Measurements from ENCODE around the gene CPA1.

DNA sequence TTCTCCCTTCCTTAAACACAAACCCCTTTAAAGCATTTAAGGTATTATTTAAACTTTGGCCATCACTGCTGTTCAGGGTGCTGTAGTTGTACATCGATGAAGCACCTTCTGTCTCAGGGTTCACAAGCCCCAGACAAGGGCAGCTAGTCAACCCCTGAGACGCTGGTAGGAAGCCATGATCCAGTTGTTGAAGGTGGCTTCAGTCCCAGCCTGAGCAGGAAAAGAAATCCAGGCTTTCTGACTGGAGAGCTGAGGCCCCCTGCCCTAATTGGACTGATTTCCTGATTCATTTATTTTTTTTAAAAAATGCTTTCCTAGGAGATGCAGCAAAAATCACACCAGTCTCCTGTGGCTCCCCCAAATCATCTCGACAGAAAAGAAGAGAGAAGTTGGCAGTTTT lies 15.8 kb downstream of the CPA1 start:
- TF ChIP-seq RAD21 (IDR thresholded peaks at IDR 0.05; ENCODE audit: low read depth) (no peak), ZBTB7A (IDR thresholded peaks at IDR 0.05; ENCODE audit: low read depth) (no peak), TEAD4 (IDR thresholded peaks at IDR 0.05) (no peak), FOXM1 (IDR thresholded peaks at IDR 0.05; ENCODE audit: borderline replicate concordance, low read depth) (no peak), YY1 (IDR thresholded peaks at IDR 0.05; ENCODE audit: low read depth) (no peak), EP300 (IDR thresholded peaks at IDR 0.05; ENCODE audit: borderline replicate concordance) (no peak), TAF1 (IDR thresholded peaks at IDR 0.05; ENCODE audit: low read depth) (no peak), NFIC (IDR thresholded peaks at IDR 0.05) (no peak), EGR1 (IDR thresholded peaks at IDR 0.05) (no peak), CREB1 (IDR thresholded peaks at IDR 0.05; ENCODE audit: low read depth) (no peak), TCF12 (IDR thresholded peaks at IDR 0.05; ENCODE audit: low read depth) (no peak)
- TF ChIP-seq, protein P1, sequence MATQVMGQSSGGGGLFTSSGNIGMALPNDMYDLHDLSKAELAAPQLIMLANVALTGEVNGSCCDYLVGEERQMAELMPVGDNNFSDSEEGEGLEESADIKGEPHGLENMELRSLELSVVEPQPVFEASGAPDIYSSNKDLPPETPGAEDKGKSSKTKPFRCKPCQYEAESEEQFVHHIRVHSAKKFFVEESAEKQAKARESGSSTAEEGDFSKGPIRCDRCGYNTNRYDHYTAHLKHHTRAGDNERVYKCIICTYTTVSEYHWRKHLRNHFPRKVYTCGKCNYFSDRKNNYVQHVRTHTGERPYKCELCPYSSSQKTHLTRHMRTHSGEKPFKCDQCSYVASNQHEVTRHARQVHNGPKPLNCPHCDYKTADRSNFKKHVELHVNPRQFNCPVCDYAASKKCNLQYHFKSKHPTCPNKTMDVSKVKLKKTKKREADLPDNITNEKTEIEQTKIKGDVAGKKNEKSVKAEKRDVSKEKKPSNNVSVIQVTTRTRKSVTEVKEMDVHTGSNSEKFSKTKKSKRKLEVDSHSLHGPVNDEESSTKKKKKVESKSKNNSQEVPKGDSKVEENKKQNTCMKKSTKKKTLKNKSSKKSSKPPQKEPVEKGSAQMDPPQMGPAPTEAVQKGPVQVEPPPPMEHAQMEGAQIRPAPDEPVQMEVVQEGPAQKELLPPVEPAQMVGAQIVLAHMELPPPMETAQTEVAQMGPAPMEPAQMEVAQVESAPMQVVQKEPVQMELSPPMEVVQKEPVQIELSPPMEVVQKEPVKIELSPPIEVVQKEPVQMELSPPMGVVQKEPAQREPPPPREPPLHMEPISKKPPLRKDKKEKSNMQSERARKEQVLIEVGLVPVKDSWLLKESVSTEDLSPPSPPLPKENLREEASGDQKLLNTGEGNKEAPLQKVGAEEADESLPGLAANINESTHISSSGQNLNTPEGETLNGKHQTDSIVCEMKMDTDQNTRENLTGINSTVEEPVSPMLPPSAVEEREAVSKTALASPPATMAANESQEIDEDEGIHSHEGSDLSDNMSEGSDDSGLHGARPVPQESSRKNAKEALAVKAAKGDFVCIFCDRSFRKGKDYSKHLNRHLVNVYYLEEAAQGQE (IDR thresholded peaks at IDR 0.05; ENCODE audit: low read depth), result no peak
- TF ChIP-seq, protein P2, sequence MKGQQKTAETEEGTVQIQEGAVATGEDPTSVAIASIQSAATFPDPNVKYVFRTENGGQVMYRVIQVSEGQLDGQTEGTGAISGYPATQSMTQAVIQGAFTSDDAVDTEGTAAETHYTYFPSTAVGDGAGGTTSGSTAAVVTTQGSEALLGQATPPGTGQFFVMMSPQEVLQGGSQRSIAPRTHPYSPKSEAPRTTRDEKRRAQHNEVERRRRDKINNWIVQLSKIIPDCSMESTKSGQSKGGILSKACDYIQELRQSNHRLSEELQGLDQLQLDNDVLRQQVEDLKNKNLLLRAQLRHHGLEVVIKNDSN (IDR thresholded peaks at IDR 0.05), result no peak
